Central memory CD4-positive, alpha-beta T cell (primary cell): ENCODE results near the gene LIN28A.

Experiments
- DNase-seq: peaks from one replicate; pipeline ENCODE4 v3.0.0; 2022

Gene LIN28A

DNA sequence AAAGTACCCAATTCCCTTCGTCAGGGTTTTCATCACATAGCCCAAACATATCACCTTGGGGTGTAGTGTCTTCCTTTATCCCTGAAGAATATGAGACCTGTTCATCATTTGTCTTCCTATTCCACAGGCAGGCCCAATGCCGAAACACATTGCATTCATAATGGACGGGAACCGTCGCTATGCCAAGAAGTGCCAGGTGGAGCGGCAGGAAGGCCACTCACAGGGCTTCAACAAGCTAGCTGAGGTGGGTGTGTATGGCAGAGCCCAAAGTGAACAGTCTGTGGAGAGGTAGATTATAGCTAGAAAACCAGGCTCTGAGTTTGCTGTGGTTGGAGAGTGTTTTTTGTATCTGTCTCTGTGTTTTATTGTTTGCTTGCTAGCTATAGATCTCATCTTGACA lies 27.4 kb downstream of the LIN28A start:
- DNase-seq: no peak

DNA sequence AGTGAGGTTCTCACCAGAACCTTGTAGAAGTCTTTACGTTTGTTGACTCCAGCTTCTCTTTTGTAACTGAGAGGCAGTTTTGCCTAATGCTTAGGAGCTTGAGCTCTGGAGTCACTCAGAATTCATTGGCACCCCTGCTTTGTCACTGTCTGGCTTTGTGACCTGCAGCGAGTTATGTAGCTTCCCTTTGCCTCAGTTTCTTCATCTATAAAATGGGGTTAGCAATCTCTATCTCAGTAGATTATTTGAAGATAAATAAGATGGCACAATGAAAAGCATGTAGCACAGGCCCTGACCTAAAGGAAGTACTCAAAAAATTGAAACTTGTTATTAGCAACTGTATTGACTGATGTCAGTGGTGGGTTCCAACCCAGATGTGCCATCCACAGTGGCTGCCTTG lies 29.6 kb downstream of the LIN28A start:
- DNase-seq: no peak

DNA sequence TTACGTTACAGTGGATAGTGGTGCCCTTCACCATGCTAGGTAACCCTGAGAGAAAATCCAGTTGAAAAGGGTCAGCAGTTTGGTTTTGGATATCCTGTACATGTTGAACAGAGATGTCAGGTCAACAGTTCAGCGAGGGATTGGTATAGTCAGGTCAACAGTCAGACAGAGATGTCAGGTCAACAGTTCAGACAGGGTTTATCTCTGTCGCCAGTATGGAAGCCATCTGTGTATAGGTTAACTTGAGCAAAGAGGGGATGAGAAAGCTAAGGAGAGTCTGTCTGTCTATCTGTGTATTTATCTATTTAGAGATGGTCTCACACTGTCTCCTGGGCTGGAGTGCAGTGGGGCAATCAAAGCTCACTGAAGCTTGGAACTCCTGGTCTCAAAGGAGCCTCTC lies 39.3 kb downstream of the LIN28A start:
- DNase-seq: no peak

DNA sequence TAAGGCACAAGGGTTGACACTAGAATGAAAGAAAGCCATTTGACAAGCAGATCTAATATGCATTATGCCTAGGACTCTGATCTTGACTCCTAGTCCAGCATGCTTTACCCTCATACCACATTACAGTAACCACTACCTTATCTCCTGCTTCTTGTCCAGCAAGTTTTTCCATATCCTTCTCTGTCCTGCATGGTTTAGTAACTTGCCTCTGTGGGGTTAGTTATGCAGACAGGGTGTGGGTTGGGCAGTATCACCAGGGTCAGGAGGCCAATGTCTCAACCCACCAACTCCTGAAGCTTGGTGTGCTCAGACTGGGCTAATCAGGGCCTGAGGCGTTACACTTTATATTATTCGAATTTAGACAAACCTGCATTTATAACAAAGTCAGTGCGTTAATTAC lies 40.3 kb downstream of the LIN28A start:
- no peak for DNase-seq

DNA sequence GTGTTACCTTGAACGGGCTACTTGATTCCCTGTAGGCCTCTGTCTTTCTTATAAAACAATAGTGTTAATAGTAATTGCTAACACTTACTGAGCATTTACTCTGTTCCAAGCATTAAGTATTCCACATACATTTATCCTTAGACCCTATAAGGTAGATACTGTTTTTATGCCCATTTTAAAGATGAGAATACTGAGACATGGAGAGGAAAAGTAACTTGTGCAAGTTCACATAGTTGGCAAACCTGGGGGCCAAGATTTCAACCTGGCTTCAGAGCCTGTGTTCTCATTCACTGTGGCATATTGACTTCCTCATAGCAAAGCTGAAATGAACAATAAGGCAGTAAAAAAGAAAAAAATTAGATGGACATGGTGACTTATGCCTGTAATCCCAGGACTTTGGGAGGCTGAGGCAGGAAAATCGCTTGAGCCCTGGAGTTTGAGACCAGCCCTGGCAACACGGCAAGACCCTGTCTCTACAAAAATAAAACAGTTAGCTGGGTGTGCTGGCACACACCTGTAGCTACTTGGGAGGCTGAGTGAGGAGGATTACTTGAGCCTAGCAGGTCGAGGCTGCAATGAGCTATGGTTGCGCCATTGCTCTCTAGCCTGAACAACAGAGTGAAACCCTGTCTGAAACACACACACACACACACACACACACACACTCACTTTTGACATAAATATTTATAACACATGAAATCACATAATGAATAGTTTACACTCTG lies 42.0 kb downstream of the LIN28A start:
- no peak for DNase-seq

DNA sequence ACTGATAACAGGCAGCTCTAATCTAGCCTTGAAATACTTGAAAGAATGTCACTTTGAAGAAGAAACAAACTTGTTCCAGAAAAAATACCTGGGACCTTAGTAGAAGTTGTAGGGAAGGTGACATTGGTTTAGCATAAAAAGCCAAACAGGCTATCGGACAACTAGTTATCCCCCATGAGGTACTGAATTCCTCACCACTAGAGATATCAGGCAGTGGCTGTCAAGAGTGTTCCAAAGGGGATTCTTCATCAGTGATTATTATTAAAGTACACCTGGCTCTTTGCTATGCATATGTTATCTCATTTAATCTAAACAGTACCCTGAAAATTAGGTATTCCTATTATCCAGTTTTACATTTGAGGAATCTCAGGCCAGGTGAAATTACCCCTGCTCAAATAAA lies 48.5 kb downstream of the LIN28A start:
- no peak for DNase-seq

DNA sequence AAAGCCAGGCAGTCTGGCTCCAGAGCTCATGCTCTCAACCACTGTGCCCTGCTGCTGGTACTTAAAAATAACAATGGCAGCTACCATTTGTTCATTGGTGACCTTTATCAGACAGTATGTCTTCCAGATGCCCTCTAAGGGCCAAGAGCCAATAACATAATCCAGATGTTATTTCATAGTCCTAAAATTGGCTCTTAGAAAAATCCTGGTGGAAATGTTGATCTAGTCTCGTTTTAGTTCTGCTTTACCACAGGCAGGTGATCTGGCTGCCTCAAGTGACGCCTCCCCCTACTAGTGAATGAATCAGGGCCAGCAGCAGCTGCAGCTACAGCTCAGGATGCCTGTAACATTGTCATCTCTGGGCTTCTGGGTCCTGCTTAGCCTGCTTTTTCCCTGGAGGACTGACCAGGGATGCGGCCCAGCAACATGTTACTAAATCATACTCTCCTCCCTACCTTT lies 49.0 kb downstream of the LIN28A start:
- no peak for DNase-seq

DNA sequence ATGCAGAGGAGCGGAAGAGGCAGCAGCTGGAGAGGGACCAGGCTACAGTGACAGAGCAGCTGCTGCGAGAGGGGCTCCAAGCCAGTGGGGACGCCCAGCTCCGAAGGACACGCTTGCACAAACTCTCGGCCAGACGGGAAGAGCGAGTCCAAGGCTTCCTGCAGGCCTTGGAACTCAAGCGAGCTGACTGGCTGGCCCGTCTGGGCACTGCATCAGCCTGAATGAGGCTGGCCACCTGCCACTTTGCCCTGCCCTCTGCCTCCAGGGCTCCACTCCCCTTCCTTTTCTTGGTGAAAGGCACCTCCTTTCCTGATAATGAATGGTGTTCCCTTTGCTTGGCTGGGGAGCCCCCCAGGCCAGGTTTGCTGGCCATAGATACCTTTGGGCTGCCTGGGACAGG lies 58.3 kb downstream of the LIN28A start:
- no peak for DNase-seq

DNA sequence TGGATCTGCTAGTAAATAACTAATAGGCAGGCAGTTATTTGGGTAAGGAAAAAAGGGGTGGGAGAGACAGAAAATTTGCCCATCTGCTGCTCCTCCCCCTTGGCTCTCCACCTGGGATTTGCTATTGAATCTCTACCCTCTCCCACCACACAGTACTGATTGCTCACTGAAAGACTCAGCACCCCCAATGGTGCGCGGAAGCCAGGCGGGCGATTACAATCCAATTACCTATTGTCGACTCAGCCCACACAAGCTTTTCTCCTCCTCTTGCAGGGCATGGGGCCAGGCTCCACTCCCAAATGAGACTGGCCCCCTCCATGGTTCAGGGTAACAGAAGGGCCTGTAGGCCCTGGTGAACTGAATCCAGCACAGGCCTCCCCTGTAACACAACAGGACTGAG lies 58.9 kb downstream of the LIN28A start:
- DNase-seq: no peak

DNA sequence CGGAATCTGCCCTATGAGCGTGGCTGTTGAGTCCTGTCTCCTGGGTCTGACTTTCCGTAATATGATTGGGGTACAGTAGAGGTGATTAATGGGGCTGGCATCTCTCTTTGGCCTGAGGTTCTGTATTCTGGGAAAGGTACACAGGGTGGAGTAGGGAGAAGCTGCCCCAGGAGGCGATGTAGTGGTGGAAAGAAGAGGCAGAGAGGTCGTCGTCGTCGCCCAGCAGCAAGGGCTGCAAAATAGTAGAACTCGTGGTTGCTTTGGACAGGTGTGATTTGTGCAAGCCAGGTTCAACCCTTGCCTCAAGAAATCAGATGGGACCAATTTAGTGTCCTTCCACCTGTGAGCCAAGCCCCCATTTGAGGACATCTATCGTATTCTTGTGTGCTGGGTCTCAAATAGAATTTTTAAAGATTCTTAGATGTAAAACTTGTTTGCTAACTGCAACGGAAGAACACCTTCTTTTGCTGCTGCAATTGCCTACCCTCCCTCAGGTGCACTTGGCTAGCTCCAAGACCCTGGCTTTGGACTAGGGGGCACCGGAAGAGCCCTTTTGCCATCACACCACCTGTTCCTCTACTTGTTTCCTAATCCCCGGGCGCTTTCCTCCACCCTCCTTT lies 60.4 kb downstream of the LIN28A start:
- DNase-seq: no peak

DNA sequence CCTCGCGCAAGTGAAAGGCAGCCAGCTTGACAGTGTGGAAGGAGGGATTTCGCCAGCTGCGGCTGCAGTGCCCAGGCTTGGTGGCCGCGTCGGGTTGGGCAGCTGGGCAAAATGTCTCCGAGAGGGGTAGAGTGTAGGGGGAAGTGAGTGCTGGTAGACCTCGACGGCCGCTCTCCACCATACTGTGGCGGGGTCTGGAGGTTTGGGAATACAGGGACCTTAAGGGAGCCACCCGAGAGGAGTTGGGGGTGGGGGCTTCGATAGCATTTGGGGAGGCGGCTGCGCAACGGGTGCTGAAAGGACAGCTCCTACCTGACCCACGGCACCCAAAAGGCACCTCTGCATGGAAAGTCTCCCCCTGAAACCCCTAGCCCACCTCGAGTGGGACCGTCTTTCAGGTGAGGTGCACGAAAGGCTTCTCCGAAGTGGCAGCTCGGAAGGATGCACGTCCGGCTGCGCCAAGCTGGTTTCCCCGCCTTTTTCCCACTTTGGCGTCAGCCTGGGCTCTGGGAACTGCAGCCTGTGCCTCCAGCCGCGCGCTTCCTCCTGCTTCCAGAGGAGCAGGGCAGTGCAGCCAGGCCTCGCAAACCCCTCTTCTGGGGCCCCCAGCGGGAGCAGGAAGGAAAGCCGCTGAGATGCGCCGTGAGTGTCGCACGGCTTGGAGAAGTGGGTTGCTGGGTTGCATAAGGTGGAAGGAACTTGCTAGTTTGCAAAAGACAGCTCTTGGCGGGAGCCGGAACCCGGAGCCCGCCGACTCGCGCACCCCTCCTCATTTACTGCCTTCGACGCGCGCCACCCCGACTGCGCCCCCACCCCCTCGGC lies 61.1 kb downstream of the LIN28A start:
- no peak for DNase-seq

DNA sequence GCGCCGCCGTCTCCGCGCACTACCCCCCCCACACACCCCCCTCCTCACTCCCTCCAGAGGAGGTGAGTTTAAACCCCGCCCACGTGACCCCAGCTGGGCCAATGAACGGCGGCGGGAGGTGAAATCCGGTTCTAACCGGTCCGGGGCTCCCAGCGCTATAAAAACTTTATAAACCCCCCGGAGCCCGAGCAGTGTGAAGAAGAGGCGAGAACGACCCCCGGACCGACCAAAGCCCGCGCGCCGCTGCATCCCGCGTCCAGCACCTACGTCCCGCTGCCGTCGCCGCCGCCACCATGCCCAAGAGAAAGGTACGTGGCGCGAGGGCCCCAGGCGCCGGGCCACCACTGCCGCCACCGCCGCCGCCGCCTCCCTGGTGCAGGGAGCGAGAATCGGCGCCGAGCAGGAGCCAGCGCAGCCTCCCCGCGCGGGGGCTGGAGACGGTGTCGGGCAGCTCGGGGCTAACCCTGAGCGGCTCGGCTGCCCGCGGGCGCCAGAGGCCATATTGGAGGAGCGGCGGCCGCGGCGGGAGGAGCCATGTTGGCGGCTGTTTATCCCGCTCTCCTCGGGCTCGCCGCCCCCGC lies 61.8 kb downstream of the LIN28A start, which contains the start of gene HMGN2:
TSS of gene HMGN2 (plus strand) at position 121 of the 581 bp plus-strand sequence. CDS start at position 294, 173 bp downstream.
- DNase-seq: peak; percentile 85

DNA sequence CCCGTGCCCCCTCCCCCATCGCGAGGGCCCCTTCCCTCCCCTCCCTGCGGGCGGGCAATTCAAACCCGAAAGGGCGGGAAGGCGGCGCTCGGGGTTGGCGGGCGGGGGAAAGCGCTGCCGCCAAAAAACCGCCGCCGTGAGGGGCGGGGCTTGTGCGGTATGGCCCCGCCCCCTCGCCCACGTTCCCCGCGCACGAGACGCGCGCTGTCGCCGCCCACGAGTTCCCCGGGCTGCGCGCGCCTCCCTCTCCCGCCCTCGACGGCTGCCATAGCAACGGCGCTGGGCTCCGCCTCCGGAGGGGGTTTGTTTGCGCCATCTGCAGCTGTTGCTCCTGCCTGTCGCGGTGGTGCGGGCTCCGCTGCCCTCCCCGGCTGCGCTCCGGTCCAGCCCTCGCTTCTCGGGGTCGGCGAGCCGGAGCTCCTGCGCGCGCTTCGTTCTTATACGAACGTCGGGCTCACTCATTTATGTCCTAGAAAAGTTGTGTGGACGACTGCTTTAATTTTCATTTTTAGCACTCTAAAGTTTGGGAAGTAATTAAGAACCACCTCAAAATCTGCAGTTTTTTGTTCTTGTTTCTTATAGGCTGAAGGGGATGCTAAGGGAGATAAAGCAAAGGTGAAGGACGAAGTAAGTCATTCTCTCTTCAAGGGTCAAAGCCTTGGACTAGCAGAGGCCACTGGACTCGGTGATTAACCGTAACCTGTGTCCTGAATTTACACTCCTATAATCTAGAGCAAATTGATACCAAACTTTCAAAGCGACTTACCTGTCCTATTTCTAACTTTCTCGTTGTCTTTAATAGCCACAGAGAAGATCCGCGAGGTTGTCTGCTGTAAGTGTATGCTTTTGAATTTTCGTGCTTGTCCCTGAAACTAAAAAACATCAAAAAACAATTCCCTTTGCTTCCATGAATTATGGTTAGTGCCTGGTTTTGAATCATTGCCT lies 62.6 kb downstream of the LIN28A start:
- DNase-seq: peak; percentile 94

DNA sequence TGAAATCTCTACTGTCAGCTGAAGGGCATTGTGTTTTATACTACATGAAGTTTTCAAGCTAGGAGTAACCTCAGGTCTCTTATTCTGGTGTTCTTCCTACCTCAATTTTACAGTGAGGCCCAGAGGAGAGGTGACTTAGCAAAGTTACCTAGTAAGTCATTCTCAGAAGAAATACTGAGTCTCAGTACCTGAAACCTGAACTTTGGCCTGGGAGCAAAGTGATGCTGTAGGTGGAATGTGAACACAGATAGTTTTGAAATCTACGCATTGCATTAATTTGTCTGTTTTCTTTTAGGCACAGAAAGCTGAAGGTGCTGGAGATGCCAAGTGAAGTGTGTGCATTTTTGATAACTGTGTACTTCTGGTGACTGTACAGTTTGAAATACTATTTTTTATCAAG lies 64.2 kb downstream of the LIN28A start:
- DNase-seq: no peak

DNA sequence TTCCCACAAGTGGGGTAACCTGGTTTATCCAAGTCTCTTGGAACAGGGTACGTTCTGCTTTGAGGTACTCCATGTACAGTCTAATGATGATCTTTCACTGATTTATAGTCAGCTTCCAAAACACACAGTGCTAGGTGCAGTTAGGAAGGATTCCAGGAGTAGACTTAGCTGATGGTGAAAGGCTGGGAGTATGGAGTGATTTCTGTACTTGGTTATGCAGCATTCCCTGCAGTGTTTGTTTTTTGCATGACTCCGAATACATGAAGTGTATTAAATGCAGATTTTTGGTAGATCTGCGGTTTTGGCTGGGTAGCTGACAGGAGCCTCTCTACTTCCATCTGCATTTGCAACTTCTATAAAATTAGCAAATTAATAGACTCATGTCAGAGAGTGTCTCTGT lies 65.4 kb downstream of the LIN28A start:
- no peak for DNase-seq

DNA sequence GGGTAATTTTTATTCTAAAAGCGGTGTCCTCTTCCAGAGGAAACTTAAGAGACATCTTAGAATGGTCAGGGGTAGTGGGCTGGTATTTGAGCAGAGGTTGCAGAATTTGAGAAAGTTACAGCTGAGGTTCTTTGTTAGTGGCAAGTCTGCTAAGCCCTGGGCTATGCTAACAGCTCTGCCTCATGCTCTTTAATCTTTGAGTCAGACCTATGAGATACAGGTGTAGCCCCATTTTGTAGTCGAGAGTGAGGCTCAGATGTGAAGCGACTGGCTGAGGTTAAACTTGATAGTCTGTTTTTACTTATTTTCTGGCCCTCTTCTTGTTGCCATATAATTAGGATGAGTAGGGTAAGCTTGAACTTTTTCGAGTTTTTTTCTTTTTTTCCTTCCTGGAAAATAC lies 66.3 kb downstream of the LIN28A start:
- no peak for DNase-seq

DNA sequence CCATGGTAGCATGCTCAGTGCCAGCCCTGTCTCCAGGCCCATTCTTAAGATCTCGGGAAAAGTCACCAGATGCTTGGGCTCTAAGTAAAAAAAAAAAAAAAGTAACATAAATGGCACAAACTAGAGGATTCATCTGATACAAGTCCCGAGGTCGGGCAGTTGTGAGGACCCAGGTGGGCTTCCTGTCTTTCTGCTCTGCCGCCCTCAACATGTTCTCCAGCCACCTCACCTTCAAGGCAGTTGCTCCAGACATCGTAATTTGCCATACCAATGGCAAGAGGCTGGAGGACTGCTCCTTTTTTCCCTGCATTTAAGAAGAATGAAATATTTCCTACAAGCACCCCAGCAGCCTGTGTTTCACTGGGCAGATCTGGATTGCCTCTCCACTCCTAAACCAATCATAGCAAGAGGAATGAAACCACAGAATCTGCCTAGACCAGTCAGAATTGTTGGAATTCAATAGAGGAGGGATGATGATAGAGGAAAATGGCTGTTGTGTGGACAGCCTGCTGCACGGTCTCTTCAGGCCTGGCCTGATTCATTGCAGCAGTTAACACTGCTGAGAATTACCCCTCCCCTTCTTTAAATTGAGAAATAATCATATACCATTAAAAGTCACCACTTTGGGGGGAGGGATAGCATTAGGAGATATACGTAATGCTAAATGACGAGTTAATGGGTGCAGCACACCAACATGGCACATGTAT lies 67.0 kb downstream of the LIN28A start:
- no peak for DNase-seq

DNA sequence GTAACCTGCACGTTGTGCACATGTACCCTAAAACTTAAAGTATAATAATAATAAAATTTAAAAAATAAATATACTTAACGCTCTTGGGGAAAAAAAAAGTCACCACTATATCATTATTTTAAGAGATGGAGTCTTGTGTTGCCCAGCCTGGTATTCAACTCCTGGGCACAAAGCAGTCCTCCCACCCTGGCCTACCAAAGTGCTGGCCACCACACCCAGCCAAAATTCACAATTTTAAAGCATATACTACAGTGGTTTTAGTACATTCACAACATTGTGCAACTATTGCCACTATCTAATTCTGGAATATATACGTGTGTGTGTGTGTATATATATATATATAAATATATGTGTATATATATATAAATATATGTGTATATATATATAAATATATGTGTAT lies 67.5 kb downstream of the LIN28A start:
- no peak for DNase-seq

DNA sequence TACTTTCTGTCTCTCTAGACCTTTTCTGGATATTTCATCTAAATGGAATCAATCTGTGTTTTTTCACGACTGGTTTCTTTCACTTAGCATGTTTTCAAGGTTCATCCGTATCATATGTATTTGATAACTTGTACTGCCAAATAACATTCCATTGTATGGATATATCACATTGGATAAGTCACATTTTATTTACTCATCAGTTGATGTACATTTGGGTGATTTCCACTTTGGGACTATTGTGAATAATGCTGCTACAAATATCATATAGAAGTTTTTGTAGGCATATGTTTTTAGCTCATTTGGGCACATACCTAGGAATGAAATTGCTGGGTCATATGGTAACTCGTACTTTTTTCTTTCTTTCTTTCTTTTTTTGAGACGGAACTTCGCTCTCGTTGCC lies 68.4 kb downstream of the LIN28A start:
- no peak for DNase-seq
